H1 (cell line): ENCODE results near the gene BIVM. TPM values are rescaled to one million over a fixed set of nuclear protein-coding genes. Genes with fewer than 3 reads are reported as not detected.

ENCODE experiments used
- CTCF ChIA-PET: fragments of 300-600 bp; sonication (Branson Sonifier 250); formaldehyde crosslinking; loops from one replicate; lab custom pipeline; 2021; ENCODE audit not compliant: partially characterized antibody; lab: Charles Lee
- POLR2A ChIA-PET: fragments of 300-600 bp; sonication (Branson Sonifier 250); formaldehyde crosslinking; loops from one replicate; lab custom pipeline; 2021; ENCODE audit warnings: inconsistent platforms; ENCODE audit not compliant: partially characterized antibody; lab: Charles Lee
- DNase-seq, 2 experiments: peaks; one replicate each; pipeline versions ENCODE4 v3.0.0 to v3.0.0-alpha.2; 2010 to 2022; ENCODE audit warnings: low spot score in 2 of 2, low read depth in 1 of 2, mixed read lengths in 1 of 2
- FAIRE-seq: peaks from 2 replicates; lab custom pipeline; 2011; peaks lifted over from hg19 to GRCh38; lab: Jason Lieb, UNC
- H2AFZ ChIP-seq: 2 replicates; pipeline ENCODE4 v1.8.1; 2012; ENCODE audit warnings: low read length, inconsistent platforms
- H2AK5ac ChIP-seq: 2 replicates; pipeline ENCODE4 v1.6.1; 2013; ENCODE audit warnings: low read depth, low read length
- H2BK120ac ChIP-seq: replicated peaks from 2 replicates; pipeline ENCODE3; 2013; ENCODE audit warnings: low read depth, low read length, inconsistent platforms
- H2BK12ac ChIP-seq: 2 replicates; pipeline ENCODE4 v1.6.1; 2013; ENCODE audit warnings: low read depth, low read length
- H2BK15ac ChIP-seq: 2 replicates; pipeline ENCODE4 v1.6.1; 2013; ENCODE audit warnings: low read length
- H2BK20ac ChIP-seq: 2 replicates; pipeline ENCODE4 v1.6.1; 2013; ENCODE audit warnings: low read length
- H2BK5ac ChIP-seq: 2 replicates; pipeline ENCODE4 v1.6.1; 2013; ENCODE audit warnings: low read depth, low read length
- H3K14ac ChIP-seq: 2 replicates; pipeline ENCODE4 v1.6.1; 2013; ENCODE audit warnings: inconsistent platforms; ENCODE audit not compliant: insufficient read length
- H3K18ac ChIP-seq: 2 replicates; pipeline ENCODE4 v1.6.1; 2013; ENCODE audit warnings: low read length; ENCODE audit errors: extremely low read depth
- H3K23ac ChIP-seq: 2 replicates; pipeline ENCODE4 v1.6.1; 2013; ENCODE audit warnings: inconsistent platforms; ENCODE audit not compliant: insufficient read length
- H3K23me2 ChIP-seq: 2 replicates; pipeline ENCODE4 v1.6.1; 2013; ENCODE audit warnings: low read depth, low read length
- H3K27ac ChIP-seq: 2 replicates; pipeline ENCODE4 v1.6.1; 2011; ENCODE audit warnings: low read depth, low read length, inconsistent platforms
- H3K27me3 ChIP-seq, 4 experiments: replicated peaks in 1 of 4; 1 replicate in 1 of 4; 2 replicates in 3 of 4; pipeline versions ENCODE4 v1.6.1 to v1.8.1; 2011 to 2013; ENCODE audit warnings: low read length in 3 of 4, mild to moderate bottlenecking in 3 of 4, inconsistent platforms in 2 of 4, mixed read lengths in 2 of 4, moderate library complexity in 1 of 4; ENCODE audit not compliant: control insufficient read depth in 3 of 4, insufficient read depth in 3 of 4; ENCODE audit errors: extremely low read depth in 1 of 4
- H3K36me3 ChIP-seq, 4 experiments: 2 replicates each; pipeline versions ENCODE4 v1.6.1 to v1.8.1; 2011 to 2013; ENCODE audit warnings: mild to moderate bottlenecking in 4 of 4, low read length in 3 of 4, moderate library complexity in 2 of 4, control low read depth in 1 of 4, inconsistent platforms in 1 of 4; ENCODE audit not compliant: insufficient read depth in 4 of 4, control insufficient read depth in 2 of 4
- H3K4ac ChIP-seq: replicated peaks from 2 replicates; pipeline ENCODE3; 2013; ENCODE audit warnings: low read length, low read depth, mixed read lengths, inconsistent platforms; ENCODE audit not compliant: insufficient read length
- H3K4me1 ChIP-seq, 4 experiments: replicated peaks in 1 of 4; 1 replicate in 1 of 4; 2 replicates in 3 of 4; pipeline versions ENCODE4 v1.6.1 to v1.8.1; 2011 to 2013; ENCODE audit warnings: low read length in 3 of 4, inconsistent platforms in 2 of 4, mixed read lengths in 1 of 4; ENCODE audit not compliant: insufficient read depth in 4 of 4, control insufficient read depth in 3 of 4
- H3K4me2 ChIP-seq, 2 experiments: 2 replicates each; pipeline versions ENCODE4 v1.6.1 to v1.8.1; 2011 to 2013; ENCODE audit warnings: low read depth in 2 of 2, low read length in 2 of 2, control low read depth in 1 of 2, inconsistent platforms in 1 of 2, mild to moderate bottlenecking in 1 of 2; ENCODE audit not compliant: insufficient read depth in 1 of 2
- H3K4me3 ChIP-seq, 4 experiments: fragments of 200-600, 300-600 bp in 1 of 4; sonication (generic), shearing (Covaris generic), sonication (Bioruptor Twin) in 1 of 4; 2 replicates each; pipeline versions ENCODE4 v1.5.1 to v1.8.1; 2011 to 2016; ENCODE audit warnings: low read length in 4 of 4, low read depth in 3 of 4, control low read depth in 2 of 4, inconsistent platforms in 2 of 4, mild to moderate bottlenecking in 2 of 4, mixed read lengths in 1 of 4, moderate library complexity in 1 of 4; ENCODE audit not compliant: insufficient read depth in 2 of 4; ENCODE audit errors: extremely low read depth in 1 of 4
- H3K56ac ChIP-seq: replicated peaks from 2 replicates; pipeline ENCODE3; 2013; ENCODE audit warnings: low read depth, mild to moderate bottlenecking, mixed read lengths, low read length, inconsistent platforms; ENCODE audit not compliant: insufficient read length
- H3K79me1 ChIP-seq: 2 replicates; pipeline ENCODE4 v1.6.1; 2013; ENCODE audit warnings: low read depth, low read length, control low read depth
- H3K79me2 ChIP-seq, 2 experiments: 2 replicates each; pipeline versions ENCODE4 v1.6.1 to v1.8.1; 2012 to 2013; ENCODE audit warnings: low read length in 2 of 2, mild to moderate bottlenecking in 2 of 2, inconsistent platforms in 1 of 2; ENCODE audit not compliant: insufficient read depth in 2 of 2, control insufficient read depth in 1 of 2
- H3K9ac ChIP-seq, 4 experiments: replicated peaks in 1 of 4; 1 replicate in 1 of 4; 2 replicates in 3 of 4; pipeline versions ENCODE4 v1.6.1 to v1.8.1; 2011 to 2013; ENCODE audit warnings: low read depth in 3 of 4, low read length in 3 of 4, control low read depth in 2 of 4, mild to moderate bottlenecking in 2 of 4, moderate library complexity in 2 of 4, inconsistent platforms in 1 of 4; ENCODE audit errors: extremely low read depth in 1 of 4
- H3K9me3 ChIP-seq, 2 experiments: 2 replicates each; pipeline versions ENCODE4 v1.6.1 to v1.8.1; 2012 to 2013; ENCODE audit warnings: mild to moderate bottlenecking in 2 of 2, moderate library complexity in 2 of 2, control low read depth in 1 of 2, inconsistent platforms in 1 of 2, low read depth in 1 of 2, low read length in 1 of 2, mixed read lengths in 1 of 2; ENCODE audit not compliant: insufficient read depth in 2 of 2
- H4K20me1 ChIP-seq, 2 experiments: replicated peaks in 1 of 2; 2 replicates each; pipeline versions ENCODE3 to v1.8.1; 2011 to 2013; ENCODE audit warnings: inconsistent platforms in 2 of 2, low read length in 2 of 2, mild to moderate bottlenecking in 1 of 2; ENCODE audit not compliant: insufficient read depth in 2 of 2, control insufficient read depth in 1 of 2
- H4K5ac ChIP-seq: 2 replicates; pipeline ENCODE4 v1.6.1; 2013; ENCODE audit warnings: low read length, low read depth, mixed read lengths, inconsistent platforms; ENCODE audit not compliant: insufficient read length
- H4K8ac ChIP-seq: 2 replicates; pipeline ENCODE4 v1.8.0; 2013; ENCODE audit warnings: mild to moderate bottlenecking, moderate library complexity, low read length, inconsistent platforms; ENCODE audit not compliant: insufficient read depth; ENCODE audit errors: extremely low read depth
- H4K91ac ChIP-seq: replicated peaks from 2 replicates; pipeline ENCODE3; 2013; ENCODE audit warnings: low read length, mixed read lengths, inconsistent platforms; ENCODE audit not compliant: insufficient read length
- BCL11A ChIP-seq, 2 experiments: IDR thresholded peaks; one replicate each; pipeline ENCODE4 v1.6.1; 2011; ENCODE audit warnings: low read depth in 2 of 2, low read length in 2 of 2, mild to moderate bottlenecking in 2 of 2
- CTBP2 ChIP-seq: IDR thresholded peaks from 2 replicates; pipeline ENCODE4 v1.7.0; 2011; ENCODE audit warnings: borderline replicate concordance, mild to moderate bottlenecking, moderate library complexity, mixed read lengths, low read length; ENCODE audit not compliant: insufficient read depth, insufficient read length
- NANOG ChIP-seq: IDR thresholded peaks from 2 replicates; pipeline ENCODE4 v1.6.1; 2011; ENCODE audit warnings: low read length, low read depth, mild to moderate bottlenecking, inconsistent platforms; ENCODE audit not compliant: insufficient read depth, poor library complexity, severe bottlenecking
- RFX5 ChIP-seq: IDR thresholded peaks from 2 replicates; pipeline ENCODE4 v1.6.1; 2011; ENCODE audit warnings: low read depth, low read length, improper control_type of control experiment, borderline replicate concordance
- RXRA ChIP-seq: IDR thresholded peaks from 2 replicates; pipeline ENCODE4 v1.6.1; 2011; ENCODE audit warnings: low read depth, mild to moderate bottlenecking, low read length, moderate library complexity; ENCODE audit not compliant: insufficient read depth
- SRF ChIP-seq: IDR thresholded peaks from 2 replicates; pipeline ENCODE4 v1.6.1; 2011; ENCODE audit warnings: mild to moderate bottlenecking, low read depth, low read length, moderate library complexity
- TCF12 ChIP-seq: IDR thresholded peaks from 2 replicates; pipeline ENCODE4 v1.6.1; 2011; ENCODE audit warnings: low read depth, mild to moderate bottlenecking, low read length
- WGBS, 2 experiments: shearing (Covaris generic) in 1 of 2; methylation state at CpG; one replicate each; pipeline versions ENCODE4 v1.1.6 to v1.1.7; 2013 to 2015; ENCODE audit warnings: low lambda C conversion rate in 2 of 2, mixed read lengths in 2 of 2, inconsistent platforms in 1 of 2, low coverage in 1 of 2, missing lambda C conversion rate in 1 of 2; ENCODE audit not compliant: insufficient replicate concordance in 2 of 2, insufficient coverage in 1 of 2, insufficient read length in 1 of 2; ENCODE audit errors: extremely low coverage in 1 of 2, missing lambda C conversion rate in 1 of 2; 5-methylcytosine and 5-hydroxymethylcytosine counted together
- polyA plus RNA-seq, 7 experiments: library from polyadenylated mRNA; depleted of rRNA in 3 of 7; stranded (reverse) in 5 of 7; unstranded in 2 of 7; fragments of >200 nt in 5 of 7; fragments of 200-250 nt in 2 of 7; gene quantifications; 1 replicate in 5 of 7; 2 replicates in 1 of 7; 4 replicates in 1 of 7; pipeline versions ENCODE4 v1.2.1 to v1.2.3, GENCODE V29; 2011 to 2013; ENCODE audit warnings: missing spikeins in 2 of 7, mixed read lengths in 2 of 7
- total RNA-seq: library from RNA; stranded (reverse); fragmentation: NEBNext Ultra II Directional; extraction: Animal tissue kit (Norgen Biotek cat#: 25700); gene quantifications from 2 replicates; pipeline ENCODE4 v1.2.1, GENCODE V29; 2021
- TF ChIP-seq, protein P1 (sequence below): IDR thresholded peaks from 2 replicates; pipeline ENCODE4 v1.6.1; 2011; ENCODE audit warnings: low read length, improper control_type of control experiment
- TF ChIP-seq, protein P2 (sequence below), 3 experiments: IDR thresholded peaks; 1 replicate in 2 of 3; 2 replicates in 1 of 3; pipeline versions ENCODE4 v1.5.1 to v1.6.1; 2011; ENCODE audit warnings: low read length in 3 of 3, mild to moderate bottlenecking in 3 of 3, inconsistent platforms in 2 of 3, low read depth in 1 of 3, moderate library complexity in 1 of 3; ENCODE audit not compliant: insufficient read depth in 1 of 3; ENCODE audit errors: control extremely low read depth in 1 of 3

The BIVM gene
- total and polyA plus RNA-seq, 2 of the 8 experiments (the other 6 are each of a cell fraction or from before 2014, with no cell fraction given): 1.8 to 5.5 TPM

DNA sequence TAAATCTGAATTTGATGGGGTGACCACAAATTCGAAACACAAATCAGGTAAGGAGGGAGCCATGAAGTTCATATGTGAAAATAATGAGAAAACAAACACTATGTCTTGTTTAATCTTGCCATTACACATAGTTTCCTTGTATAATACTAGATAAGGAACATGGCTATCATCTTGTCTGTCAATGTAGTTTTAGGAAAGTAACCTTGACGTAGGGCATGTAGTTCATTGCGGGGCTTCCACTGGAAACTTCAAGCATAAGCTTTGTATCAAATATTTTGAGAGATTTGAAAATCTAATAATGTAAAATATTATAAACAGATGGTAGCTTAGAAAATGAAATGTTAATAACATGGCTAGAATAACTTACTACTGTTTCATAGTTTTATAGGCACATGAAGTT, 8.8 kb downstream of the BIVM start:
- Histone ChIP-seq H4K8ac (no peak overlapping the region), H3K36me3 (no peaks in the 10 kb centered on the region), H3K4me2 (no peak overlapping the region), H3K9me3 (no peaks in the 10 kb centered on the region), H2BK12ac (no peak overlapping the region), H3K56ac (no peak overlapping the region), H3K4me1 (no peaks in the 10 kb centered on the region), H4K91ac (no peak overlapping the region), H3K18ac (no peak overlapping the region), H2BK20ac (no peak overlapping the region), H3K79me1 (no peaks in the 10 kb centered on the region), H4K5ac (no peak overlapping the region), H2AFZ (no peak overlapping the region), H3K14ac (no peak overlapping the region), H3K9ac (no peak overlapping the region), H2AK5ac (no peak overlapping the region), H3K4me3 (no peak overlapping the region), H2BK120ac (no peak overlapping the region), H2BK15ac (no peak overlapping the region), H3K23ac (no peak overlapping the region), H3K27me3 (no peaks in the 10 kb centered on the region), H3K27ac (no peak overlapping the region), H3K23me2 (no peaks in the 10 kb centered on the region), H3K4ac (no peak overlapping the region), H3K79me2 (no peaks in the 10 kb centered on the region), H2BK5ac (no peak overlapping the region), H4K20me1 (no peaks in the 10 kb centered on the region)
- FAIRE-seq: no peak
- WGBS, 2 experiments: 87% methylated on average over 3 of the region's 3 CpGs; no CpG with 5 or more reads in 1 of the 2 experiments
- TF ChIP-seq RXRA (no peak), TCF12 (no peak), BCL11A (IDR thresholded peaks at IDR 0.05; ENCODE audit: low read depth in 2 of 2, low read length in 2 of 2) (no peak), SRF (no peak), RFX5 (no peak), NANOG (no peak), CTBP2 (no peak)
- TF ChIP-seq, protein P1, sequence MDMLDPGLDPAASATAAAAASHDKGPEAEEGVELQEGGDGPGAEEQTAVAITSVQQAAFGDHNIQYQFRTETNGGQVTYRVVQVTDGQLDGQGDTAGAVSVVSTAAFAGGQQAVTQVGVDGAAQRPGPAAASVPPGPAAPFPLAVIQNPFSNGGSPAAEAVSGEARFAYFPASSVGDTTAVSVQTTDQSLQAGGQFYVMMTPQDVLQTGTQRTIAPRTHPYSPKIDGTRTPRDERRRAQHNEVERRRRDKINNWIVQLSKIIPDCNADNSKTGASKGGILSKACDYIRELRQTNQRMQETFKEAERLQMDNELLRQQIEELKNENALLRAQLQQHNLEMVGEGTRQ: no peak
- TF ChIP-seq, protein P2, sequence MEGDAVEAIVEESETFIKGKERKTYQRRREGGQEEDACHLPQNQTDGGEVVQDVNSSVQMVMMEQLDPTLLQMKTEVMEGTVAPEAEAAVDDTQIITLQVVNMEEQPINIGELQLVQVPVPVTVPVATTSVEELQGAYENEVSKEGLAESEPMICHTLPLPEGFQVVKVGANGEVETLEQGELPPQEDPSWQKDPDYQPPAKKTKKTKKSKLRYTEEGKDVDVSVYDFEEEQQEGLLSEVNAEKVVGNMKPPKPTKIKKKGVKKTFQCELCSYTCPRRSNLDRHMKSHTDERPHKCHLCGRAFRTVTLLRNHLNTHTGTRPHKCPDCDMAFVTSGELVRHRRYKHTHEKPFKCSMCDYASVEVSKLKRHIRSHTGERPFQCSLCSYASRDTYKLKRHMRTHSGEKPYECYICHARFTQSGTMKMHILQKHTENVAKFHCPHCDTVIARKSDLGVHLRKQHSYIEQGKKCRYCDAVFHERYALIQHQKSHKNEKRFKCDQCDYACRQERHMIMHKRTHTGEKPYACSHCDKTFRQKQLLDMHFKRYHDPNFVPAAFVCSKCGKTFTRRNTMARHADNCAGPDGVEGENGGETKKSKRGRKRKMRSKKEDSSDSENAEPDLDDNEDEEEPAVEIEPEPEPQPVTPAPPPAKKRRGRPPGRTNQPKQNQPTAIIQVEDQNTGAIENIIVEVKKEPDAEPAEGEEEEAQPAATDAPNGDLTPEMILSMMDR (IDR thresholded peaks at IDR 0.05; ENCODE audit: control extremely low read depth in 1 of 3, insufficient read depth in 1 of 3, low read depth in 1 of 3, low read length in 3 of 3): no peak
- ChIA-PET POLR2A (no interaction called here), CTCF (no interaction called here)
- DNase-seq: no peak
